Activated T-cell treated with anti-CD3 and anti-CD28 coated beads for 4 hours (primary cell): ENCODE measurements around the gene ELF4.
"Not testable (repeated sequence)": the region's sequence is repeated elsewhere in the genome, so short reads cannot be mapped to it uniquely, and the experiment has no call there.

Source experiments
- DNase-seq: peaks from one replicate; pipeline ENCODE4 v3.0.0-alpha.2; 2020

Gene ELF4

DNA sequence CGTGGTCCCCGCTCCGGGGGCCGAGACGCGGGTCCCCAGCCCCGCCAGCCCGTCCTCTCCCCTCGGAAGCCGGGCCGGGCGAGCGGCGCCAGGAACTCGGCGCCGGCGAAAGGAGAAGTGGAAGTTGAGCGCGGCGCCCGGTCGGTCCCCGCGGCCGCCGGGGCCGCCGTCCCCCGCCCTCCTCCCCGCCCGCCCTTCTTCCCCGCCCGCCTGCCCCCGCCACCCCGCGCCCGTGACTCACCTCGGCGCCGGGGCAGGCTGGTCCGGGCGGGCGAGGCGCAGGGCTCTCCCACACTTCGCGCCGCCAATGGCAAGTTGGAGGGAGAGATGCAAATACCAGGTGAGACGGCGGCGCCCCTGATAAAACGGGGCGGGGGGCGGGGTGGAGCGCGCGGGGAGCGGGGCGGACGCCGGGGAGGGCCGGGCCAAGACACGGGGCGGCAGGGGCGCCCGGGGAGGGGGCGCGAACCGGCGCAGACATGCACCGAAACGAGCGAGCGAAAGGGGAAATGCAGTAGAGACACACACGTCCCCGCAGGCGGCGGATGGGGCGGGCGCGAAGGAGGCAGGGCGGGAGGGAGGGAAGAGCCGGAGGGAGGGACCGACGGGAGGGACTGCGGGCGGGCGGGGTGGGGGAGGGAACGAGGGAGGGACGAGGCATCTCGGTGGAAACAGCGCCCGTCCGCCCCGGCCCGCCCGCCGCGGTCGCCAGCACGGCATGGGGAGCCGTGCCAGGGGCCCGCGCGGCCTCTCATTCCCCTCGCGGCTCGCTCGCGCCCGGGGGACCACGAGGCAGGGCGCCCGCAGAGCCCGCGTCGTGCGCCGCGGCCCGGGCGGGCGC is at the start of gene ELF4:
TSS of gene ELF4 (minus strand) at position 119 of the 841 bp plus-strand sequence. CDS start 29,167 bp downstream, outside the sequence.
- DNase-seq = peak; percentile 33

- no peak for DNase-seq
Measured at GRCh38 chrX:130159776-130160175, 49.5 kb upstream of the ELF4 start.

GRCh38 chrX:130158311-130158710 is 48.0 kb upstream of the ELF4 start:
- no peak for DNase-seq

- DNase-seq = no peak
Measured at GRCh38 chrX:130155564-130155963, 45.3 kb upstream of the ELF4 start.

GRCh38 chrX:130147631-130148030 is 37.3 kb upstream of the ELF4 start:
- DNase-seq = no peak

DNA sequence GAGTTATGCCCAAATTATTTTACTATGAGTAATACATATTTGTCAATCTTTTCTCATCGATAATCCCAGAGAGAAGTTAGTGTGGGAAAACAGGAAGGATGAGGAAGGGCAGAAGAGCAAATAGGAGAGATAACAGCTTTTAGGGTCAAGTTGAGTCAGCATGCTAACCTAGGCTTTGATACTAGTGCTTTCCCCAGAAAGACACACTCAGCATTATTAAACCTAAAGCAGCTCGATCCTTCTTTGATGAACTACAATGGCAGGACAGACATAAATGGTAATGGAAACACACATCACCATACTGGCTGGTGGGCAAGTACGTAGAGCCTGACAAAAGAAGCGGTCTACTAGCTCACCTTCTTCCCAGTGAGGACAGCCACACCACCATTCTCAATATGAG is 34.8 kb upstream of the ELF4 start:
- DNase-seq = no peak

- no peak for DNase-seq
Measured at GRCh38 chrX:130144509-130144908, 34.2 kb upstream of the ELF4 start.

DNA sequence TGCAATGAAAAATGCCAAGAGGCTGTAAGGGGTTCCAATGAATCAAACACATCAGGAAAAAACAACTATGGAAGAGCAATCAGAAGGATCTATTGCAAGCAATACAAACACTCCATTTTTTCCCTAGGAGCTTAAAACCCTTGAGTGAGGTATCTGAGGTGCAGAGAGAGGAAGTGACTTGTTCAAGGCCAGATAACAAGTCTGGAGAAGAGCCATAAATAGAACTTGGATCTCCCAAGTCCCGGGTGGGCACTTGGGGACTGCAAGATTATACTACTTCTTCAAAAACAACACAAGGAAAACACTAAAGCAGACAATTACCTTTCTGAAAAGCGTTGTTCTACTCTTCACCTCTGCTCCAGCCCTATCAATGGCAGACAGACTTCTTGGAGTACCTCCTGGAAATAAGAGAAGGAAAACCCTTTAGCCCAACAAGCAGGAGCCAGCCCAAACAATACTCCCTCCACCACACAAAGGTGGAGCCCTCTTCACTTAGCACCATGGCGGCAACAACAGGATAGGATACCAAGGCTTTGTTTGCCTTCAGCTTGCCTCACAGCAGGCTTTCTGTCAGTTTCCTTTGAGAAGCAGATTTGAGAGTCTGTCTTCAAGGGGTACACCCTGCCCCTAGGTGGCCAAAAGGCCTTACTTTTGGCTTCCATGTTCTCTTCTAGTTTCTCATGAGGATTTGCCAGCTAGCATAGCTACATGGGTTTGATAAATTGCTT is 29.3 kb upstream of the ELF4 start:
- DNase-seq = no peak

DNA sequence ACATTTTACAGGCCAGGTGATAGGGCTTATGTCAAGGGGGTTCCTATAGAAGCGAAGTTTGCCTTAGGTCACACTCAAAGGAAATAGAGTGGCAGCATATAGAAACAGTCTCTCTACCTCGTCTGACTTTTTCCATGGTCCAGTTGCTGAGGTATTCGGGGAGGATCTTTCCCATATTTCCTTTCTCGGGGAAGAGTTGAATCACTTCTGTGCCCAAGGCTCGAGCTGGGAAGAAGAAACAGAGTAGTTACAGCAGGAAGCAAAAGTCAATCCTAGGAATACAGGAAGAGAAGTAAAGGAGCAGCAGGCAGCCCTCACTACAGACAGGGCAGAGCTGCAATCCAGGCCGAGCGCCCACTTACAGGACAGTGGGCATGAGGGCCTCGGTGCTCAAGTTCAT is 26.7 kb upstream of the ELF4 start:
- no peak for DNase-seq

DNA sequence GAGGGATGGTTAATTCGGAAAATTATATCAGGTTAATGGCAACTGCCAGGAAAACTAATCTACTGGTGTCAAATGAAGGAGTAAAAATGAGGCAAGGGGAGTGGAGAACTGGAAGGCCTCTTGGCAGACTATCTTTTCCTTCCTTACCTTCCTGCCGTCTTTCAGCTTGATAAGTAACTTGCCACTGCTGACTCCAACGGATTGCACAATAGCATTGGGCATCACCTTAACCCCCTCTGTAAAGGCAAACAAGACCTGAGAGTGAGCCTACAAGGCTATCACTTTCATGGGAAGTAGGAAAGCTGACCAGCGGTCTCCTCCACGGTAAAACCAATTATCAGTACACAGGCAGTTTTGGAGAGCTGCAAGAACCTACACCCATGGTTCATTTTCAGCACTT is 26.2 kb upstream of the ELF4 start:
- no peak for DNase-seq

DNA sequence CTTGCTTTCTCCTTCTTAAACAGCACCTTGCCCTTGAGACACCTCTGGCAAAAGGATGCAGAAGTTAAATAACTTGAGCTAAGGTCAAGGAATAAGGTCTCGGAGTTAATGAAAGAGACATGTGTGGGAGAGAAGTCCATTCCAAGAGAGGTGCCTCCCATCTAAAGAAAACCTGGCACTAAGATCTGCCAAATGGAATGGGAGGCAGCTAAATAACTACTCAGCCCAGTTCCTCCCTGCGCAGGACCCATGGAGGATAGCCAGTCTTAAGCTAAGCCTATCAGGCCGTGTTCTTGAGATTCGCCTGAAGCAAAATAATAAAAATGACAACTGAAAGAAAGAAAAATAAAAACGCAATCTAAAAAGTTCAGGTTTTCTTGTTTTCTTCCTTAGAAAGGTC is 20.7 kb upstream of the ELF4 start:
- no peak for DNase-seq

- DNase-seq = no peak
Measured at GRCh38 chrX:130125091-130125874, 15.0 kb upstream of the ELF4 start.

GRCh38 chrX:130124577-130124976 is 14.3 kb upstream of the ELF4 start:
- DNase-seq = no peak

GRCh38 chrX:130121505-130121800 is 11.2 kb upstream of the ELF4 start:
- no peak for DNase-seq

DNA sequence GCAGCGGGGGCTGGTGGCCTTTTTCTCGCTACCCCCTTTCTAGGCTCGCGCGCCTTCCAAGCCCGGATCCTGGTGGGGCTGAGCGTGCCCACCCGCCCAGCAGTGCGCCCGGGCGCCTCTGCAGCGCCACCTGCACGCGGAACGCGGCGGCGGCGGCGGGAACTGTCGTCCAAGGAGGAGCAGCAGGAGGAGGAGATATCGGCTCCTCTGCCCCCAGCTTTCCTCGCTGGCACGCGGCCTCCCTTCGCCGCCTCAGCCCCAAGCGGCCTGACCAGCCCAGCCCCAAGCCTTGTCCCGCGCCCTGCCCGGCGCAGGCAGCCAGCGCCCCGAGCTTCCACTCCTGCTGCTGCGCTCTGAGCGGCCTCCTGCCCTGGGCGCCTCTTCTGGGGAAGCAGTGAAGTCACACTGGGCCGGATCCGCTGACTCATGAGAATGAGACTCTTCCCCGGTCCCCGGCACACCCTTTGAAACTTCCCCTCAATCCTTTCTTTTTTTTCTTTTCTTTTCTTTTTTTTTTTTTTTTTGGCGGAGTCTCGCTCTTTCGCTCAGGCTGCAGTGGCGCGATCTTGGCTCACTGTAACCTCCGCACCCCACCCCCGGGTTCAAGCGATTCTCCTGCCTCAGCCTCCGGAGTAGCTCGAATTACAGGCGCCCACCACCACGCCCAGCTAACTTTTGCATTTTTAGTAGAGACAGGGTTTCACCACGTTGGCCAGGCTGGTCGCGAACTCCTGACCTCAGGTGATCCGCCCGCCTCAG is 10.6 kb upstream of the ELF4 start:
- DNase-seq = peak; percentile 51

DNA sequence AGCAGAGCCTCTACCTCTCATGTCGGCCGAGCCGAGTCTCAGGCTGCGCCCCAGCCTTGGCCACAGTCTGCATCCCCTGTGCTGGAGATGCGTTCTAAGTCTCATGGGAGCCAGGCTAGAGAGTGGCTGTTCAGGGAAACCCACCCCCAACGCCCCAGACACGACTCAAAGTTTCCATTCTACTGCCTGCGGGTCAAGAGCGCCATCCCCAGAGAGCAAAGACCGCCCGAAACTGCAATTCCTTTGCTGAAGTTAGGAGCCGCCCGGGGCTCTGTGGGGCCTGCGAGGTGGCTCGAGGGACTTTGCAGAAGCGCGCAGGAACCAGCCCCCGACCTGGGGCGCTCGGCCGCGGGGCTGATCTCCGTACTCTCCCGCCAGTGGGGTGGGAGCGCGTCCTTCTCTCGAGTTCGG is 10.0 kb upstream of the ELF4 start:
- DNase-seq = no peak

DNA sequence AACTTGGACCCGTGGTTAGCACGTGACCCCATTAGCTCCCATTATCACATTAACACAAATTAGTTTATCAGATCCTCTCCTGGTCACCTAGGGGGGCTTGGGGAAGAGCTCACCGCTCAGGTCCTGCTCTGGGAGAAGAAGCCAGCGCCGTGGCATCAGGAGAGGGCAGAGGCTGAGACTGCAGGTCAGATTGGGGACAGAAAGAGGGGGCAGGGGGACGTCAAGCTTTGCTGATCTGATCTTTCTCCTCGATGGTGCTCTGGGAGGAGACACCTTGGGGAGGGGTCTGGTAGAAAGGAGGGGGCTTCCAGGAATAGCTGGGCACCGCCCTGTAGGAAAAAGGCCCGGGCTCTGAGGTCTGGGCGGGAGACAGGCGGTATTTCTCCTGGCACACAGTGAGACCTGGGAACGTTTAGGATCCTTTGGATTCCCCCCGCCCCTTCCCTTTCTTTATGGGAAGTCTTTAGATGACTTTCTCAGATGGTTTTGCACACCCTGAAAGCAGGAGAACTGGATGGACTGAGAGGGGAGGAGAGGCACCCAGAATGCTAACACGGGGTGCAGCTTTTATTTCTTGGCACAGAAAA is 9.1 kb upstream of the ELF4 start:
- no peak for DNase-seq

DNA sequence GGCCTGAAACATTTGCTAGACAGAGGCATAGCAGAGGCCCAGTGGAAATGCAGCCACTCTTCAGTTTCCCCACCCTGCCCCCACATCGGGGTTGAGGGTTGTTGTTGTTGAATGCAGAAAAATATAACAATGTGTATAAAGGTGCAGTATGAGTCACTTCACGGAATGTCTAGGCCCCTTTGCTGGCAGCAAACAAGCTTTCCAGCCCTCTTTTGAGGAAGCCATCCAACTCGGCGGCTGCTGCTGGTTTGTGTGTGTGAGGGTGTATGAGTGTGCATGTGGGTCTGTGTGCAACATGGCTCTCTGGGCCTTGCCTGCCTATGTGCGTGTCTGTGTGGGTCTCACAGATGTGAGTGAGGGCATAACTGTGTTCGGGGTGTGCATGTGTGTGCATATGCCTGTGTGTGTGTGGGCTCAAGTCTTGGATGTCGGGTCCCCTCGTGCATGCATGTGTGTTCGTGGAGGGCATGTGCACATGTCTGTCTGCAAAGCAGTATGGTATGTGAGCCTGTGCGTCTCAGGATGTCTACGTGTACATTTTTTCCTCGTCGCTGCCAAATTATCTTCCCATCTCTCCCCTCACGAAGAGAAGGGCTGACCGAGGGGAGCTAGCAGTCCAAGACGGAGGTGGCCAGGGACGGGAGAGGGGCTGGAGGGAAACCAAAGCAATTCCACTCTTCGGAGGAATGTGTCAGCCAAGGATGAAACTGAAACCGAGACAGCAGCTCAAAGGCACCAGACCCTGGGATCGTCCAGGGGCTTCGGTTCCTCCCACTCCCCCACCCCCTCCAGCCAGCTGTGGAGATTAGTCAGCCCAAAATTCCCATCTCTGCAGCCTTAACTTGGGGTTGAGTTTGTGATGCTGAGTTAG is 8.4 kb upstream of the ELF4 start:
- DNase-seq = no peak

DNA sequence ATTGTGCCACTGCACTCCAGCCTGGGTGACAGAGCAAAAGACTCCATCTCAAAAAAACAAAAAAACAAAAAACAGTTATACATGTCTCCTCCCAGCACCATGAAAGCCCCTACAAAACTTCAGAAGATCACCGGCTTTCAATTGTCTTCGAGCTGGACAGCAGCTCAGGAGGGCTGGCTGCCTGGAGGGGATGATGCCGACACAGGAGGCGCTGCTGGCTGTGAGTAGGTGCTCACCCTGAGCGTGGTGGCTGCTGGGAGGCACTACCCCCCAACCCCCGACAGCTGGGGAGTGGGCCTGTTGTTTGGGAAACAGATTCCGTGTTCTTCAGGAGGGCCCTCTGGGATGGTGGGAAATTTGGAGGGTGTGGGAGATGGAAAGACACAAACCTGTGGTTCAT is 6.9 kb upstream of the ELF4 start:
- DNase-seq = no peak

DNA sequence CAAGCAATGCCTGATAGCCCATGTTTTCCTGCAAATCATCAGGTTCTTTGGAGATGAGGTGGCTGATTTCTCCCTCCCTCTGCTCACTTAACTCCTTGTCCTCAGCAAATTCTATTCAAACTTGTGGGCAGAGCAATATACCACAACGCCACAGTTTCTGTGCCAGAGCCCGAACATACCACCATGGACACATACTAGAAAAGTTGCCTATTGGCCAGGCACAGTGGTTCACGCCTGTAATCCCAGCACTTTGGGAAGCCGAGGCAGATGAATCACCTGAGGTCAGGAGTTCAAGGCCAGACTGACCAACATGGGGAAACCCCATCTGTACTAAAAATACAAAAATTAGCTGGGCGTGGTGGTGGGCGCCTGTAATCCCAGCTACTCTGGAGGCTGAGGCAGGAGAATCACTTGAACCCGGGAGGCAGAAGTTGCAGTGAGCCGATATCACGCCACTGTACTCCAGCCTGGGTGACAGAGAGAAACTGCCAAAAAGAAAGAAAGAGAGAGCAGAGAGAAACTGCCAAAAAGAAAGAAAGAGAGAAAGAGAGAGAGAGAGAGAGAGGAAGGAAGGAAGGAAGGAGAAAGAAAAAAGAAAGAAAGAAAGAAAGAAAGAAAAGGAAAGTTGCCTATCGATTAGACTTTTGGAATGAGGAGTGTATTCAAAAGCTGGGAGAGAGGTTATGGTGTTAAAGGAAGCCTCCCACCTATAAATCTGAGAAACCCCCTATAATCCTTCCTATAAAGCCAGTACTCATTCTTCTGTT is 5.0 kb upstream of the ELF4 start:
- DNase-seq = not testable (repeated sequence)

GRCh38 chrX:130114141-130114588 is 3.9 kb upstream of the ELF4 start:
- DNase-seq = no peak
